Activated T-helper 1 cell treated with Interleukin-2 at 50 U/mL for 16 hours (primary cell): ENCODE data around the gene C10orf71.

Source experiments
- DNase-seq: peaks from one replicate; pipeline ENCODE4 v3.0.0-alpha.2; 2020; ENCODE audit warnings: low read depth

Gene C10orf71

GRCh38 chr10:49273082-49273465 lies 25.9 kb upstream of the C10orf71 start:
- no peak for DNase-seq

GRCh38 chr10:49273626-49274025 lies 25.3 kb upstream of the C10orf71 start:
- no peak for DNase-seq

GRCh38 chr10:49274886-49275285 lies 24.1 kb upstream of the C10orf71 start:
- DNase-seq, result no peak

GRCh38 chr10:49275896-49276295 lies 23.1 kb upstream of the C10orf71 start:
- no peak for DNase-seq

GRCh38 chr10:49276596-49276995 lies 22.4 kb upstream of the C10orf71 start:
- DNase-seq, result no peak

- no peak for DNase-seq
Observed at GRCh38 chr10:49277973-49278372, 21.0 kb upstream of the C10orf71 start.

- no peak for DNase-seq
Observed at GRCh38 chr10:49278497-49278981, 20.4 kb upstream of the C10orf71 start.

GRCh38 chr10:49279015-49279880 lies 19.7 kb upstream of the C10orf71 start:
- DNase-seq, result no peak

- no peak for DNase-seq
Observed at GRCh38 chr10:49280001-49280408, 19.0 kb upstream of the C10orf71 start.

GRCh38 chr10:49281461-49281860 lies 17.5 kb upstream of the C10orf71 start:
- no peak for DNase-seq

- DNase-seq, result no peak
Observed at GRCh38 chr10:49282306-49282705, 16.7 kb upstream of the C10orf71 start.

GRCh38 chr10:49282879-49283341 lies 16.1 kb upstream of the C10orf71 start:
- no peak for DNase-seq

- DNase-seq, result no peak
Observed at GRCh38 chr10:49283491-49283890, 15.5 kb upstream of the C10orf71 start.

- no peak for DNase-seq
Observed at GRCh38 chr10:49284356-49284755, 14.6 kb upstream of the C10orf71 start.

GRCh38 chr10:49285232-49285631 lies 13.7 kb upstream of the C10orf71 start:
- DNase-seq, result no peak

- DNase-seq, result no peak
Observed at GRCh38 chr10:49286686-49287085, 12.3 kb upstream of the C10orf71 start.

GRCh38 chr10:49287689-49288340 lies 11.2 kb upstream of the C10orf71 start:
- no peak for DNase-seq

GRCh38 chr10:49288341-49289065 lies 10.5 kb upstream of the C10orf71 start:
- no peak for DNase-seq

- DNase-seq, result no peak
Observed at GRCh38 chr10:49289480-49289879, 9.5 kb upstream of the C10orf71 start.

- no peak for DNase-seq
Observed at GRCh38 chr10:49290131-49290530, 8.8 kb upstream of the C10orf71 start.

- no peak for DNase-seq
Observed at GRCh38 chr10:49290607-49291006, 8.4 kb upstream of the C10orf71 start.

GRCh38 chr10:49292565-49293207 lies 6.3 kb upstream of the C10orf71 start:
- no peak for DNase-seq
